PFSK-1 (cell line): ENCODE results near the gene GASK1B.

Source experiments
- FOXP2 ChIP-seq: optimal IDR thresholded peaks from 2 replicates; pipeline ENCODE3; 2011; ENCODE audit warnings: borderline replicate concordance, control low read depth, inconsistent platforms; ENCODE audit not compliant: insufficient read depth; ENCODE audit errors: extremely low read length, extremely low read depth
- POLR2AphosphoS5 ChIP-seq: IDR thresholded peaks from 2 replicates; pipeline ENCODE4 v1.6.1; 2012; ENCODE audit warnings: low read depth, mild to moderate bottlenecking, control low read depth, low read length, moderate library complexity
- REST ChIP-seq, 2 experiments: IDR thresholded peaks; 2 replicates each; pipeline versions ENCODE4 v1.6.1 to v1.8.0; 2011 to 2012; ENCODE audit warnings: low read depth in 2 of 2, low read length in 2 of 2, control low read depth in 1 of 2, inconsistent platforms in 1 of 2, mild to moderate bottlenecking in 1 of 2, moderate library complexity in 1 of 2; ENCODE audit not compliant: insufficient read depth in 1 of 2
- TAF1 ChIP-seq: IDR thresholded peaks from 2 replicates; pipeline ENCODE4 v1.6.1; 2012; ENCODE audit warnings: low read length, control low read depth, borderline replicate concordance; ENCODE audit not compliant: insufficient read depth

GRCh38 chr4:158125310-158125709, 47.5 kb downstream of the GASK1B start:
- TF ChIP-seq REST (IDR thresholded peaks at IDR 0.05; ENCODE audit: insufficient read depth in 1 of 2, low read depth in 2 of 2, low read length in 2 of 2) (no peak), TAF1 (no peak), POLR2AphosphoS5 (no peak), FOXP2 (no peak)
